ENCODE measurements around the gene CEP120.

Gene CEP120

DNA sequence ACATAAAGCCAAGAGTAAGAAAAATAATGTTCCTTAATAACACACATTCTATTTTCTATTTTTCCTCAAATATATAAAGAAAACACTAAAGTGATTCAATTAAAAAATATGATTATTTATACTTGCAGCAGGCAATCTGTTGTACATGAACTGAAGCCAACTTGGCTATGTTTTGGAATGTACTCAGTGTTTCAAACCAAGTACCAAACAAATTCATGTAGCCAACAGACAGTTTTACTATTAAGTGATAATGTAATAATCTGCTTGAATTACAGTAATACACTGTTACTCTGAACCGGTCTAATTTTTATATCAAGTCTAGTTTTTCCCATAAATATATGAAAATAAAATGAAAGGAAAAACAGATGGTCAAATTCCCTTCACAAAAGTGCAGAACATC is 58.0 kb downstream of the CEP120 start:
- Histone ChIP-seq H3K4ac (ENCODE audit: low read length) (no peak overlapping the region), H3K18ac (ENCODE audit: low read length) (no peak overlapping the region), H2BK5ac (ENCODE audit: low read length) (no peak overlapping the region), H3K79me1 (ENCODE audit: low read depth, low read length) (no peaks in the 10 kb centered on the region), H3K4me3 (ENCODE audit: low read length in 2 of 2) (no peak overlapping the region), H2BK120ac (ENCODE audit: low read depth, low read length) (no peak overlapping the region), H3K36me3 (replicated peaks in 1 of 2; ENCODE audit: control insufficient read depth in 2 of 2, insufficient read depth in 2 of 2, low read length in 2 of 2) (peaks cover 0 to 90% of the 10 kb centered on the region in 2 donors), H3K27ac (replicated peaks; ENCODE audit: low read length) (no peak overlapping the region), H3K9me3 (replicated peaks in 1 of 2; ENCODE audit: control insufficient read depth in 2 of 2, insufficient read depth in 1 of 2, low read depth in 1 of 2, low read length in 2 of 2) (no peaks in the 10 kb centered on the region), H3K14ac (ENCODE audit: low read length) (no peak overlapping the region), H2AFZ (ENCODE audit: low read length) (no peak overlapping the region), H3K27me3 (ENCODE audit: control insufficient read depth in 3 of 3, insufficient read depth in 3 of 3, low read depth in 1 of 3, low read length in 3 of 3) (no peaks in the 10 kb centered on the region), H4K8ac (ENCODE audit: low read depth, low read length) (no peak overlapping the region), H2BK12ac (ENCODE audit: low read length) (no peak overlapping the region), H2BK15ac (ENCODE audit: low read length) (no peak overlapping the region), H3K9ac (ENCODE audit: low read depth, low read length, poor library complexity) (no peak overlapping the region), H3K4me1 (ENCODE audit: control insufficient read depth in 2 of 2, insufficient read depth in 1 of 2, low read depth in 1 of 2, low read length in 2 of 2) (no peaks in the 10 kb centered on the region), H3K4me2 (ENCODE audit: insufficient read depth, low read length, poor library complexity, severe bottlenecking) (no peak overlapping the region), H2AK5ac (ENCODE audit: low read depth, low read length) (no peak overlapping the region), H4K91ac (ENCODE audit: low read depth, low read length, poor library complexity) (no peak overlapping the region), H3K23ac (ENCODE audit: low read depth, low read length, poor library complexity) (no peak overlapping the region)
- no peak for DNase-seq (ENCODE audit: low spot score)
- WGBS, 2 donors (ENCODE audit: extremely low coverage in 2 of 2, insufficient read length in 2 of 2, insufficient replicate concordance in 1 of 2): no CpG with 5 or more reads among the region's 1 CpG

DNA sequence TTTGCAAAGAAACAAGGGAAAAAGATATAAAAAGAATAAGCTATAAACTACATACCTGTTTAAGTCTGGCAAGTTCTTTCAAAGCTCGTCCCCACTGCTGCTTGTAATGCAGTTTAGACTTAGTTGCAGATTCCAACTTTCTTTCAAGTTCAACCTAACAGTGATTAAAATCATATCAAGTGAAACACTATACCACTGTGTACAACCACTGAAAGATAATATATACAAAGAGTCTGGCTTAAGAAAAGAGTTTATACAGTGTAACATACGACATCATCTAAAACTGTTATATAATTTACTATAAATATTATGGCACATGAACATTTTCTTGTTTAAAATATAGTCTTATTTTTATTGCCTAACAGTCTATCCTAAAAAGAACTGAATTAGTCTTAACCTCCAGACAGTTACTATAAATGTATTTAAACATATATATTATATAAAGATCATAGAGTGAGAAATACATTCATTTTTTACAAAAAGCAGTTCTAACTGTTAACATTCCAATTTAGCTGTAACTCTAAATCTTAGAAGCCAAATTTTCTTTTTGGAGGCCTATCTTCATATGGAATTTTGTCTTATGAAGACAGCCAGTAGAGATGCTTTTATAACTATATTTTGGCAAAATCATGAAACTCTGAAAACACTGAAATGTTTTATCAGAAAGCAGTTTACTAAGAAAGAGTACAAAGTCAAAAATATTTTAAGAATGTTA is 58.6 kb downstream of the CEP120 start:
- DNase-seq (ENCODE audit: low spot score): no peak
- Histone ChIP-seq H4K8ac (ENCODE audit: low read depth, low read length) (no peak overlapping the region), H3K4me3 (ENCODE audit: low read length in 2 of 2) (no peak overlapping the region), H3K9ac (ENCODE audit: low read depth, low read length, poor library complexity) (no peak overlapping the region), H2AK5ac (ENCODE audit: low read depth, low read length) (no peak overlapping the region), H3K4me1 (ENCODE audit: control insufficient read depth in 2 of 2, insufficient read depth in 1 of 2, low read depth in 1 of 2, low read length in 2 of 2) (no peaks in the 10 kb centered on the region), H2BK5ac (ENCODE audit: low read length) (no peak overlapping the region), H3K36me3 (replicated peaks in 1 of 2; ENCODE audit: control insufficient read depth in 2 of 2, insufficient read depth in 2 of 2, low read length in 2 of 2) (peaks cover 0 to 90% of the 10 kb centered on the region in 2 donors), H2BK12ac (ENCODE audit: low read length) (no peak overlapping the region), H2BK120ac (ENCODE audit: low read depth, low read length) (no peak overlapping the region), H3K27me3 (ENCODE audit: control insufficient read depth in 3 of 3, insufficient read depth in 3 of 3, low read depth in 1 of 3, low read length in 3 of 3) (no peaks in the 10 kb centered on the region), H2BK15ac (ENCODE audit: low read length) (no peak overlapping the region), H3K23ac (ENCODE audit: low read depth, low read length, poor library complexity) (no peak overlapping the region), H3K79me1 (ENCODE audit: low read depth, low read length) (no peaks in the 10 kb centered on the region), H2AFZ (ENCODE audit: low read length) (no peak overlapping the region), H3K18ac (ENCODE audit: low read length) (no peak overlapping the region), H3K9me3 (replicated peaks in 1 of 2; ENCODE audit: control insufficient read depth in 2 of 2, insufficient read depth in 1 of 2, low read depth in 1 of 2, low read length in 2 of 2) (no peaks in the 10 kb centered on the region), H3K14ac (ENCODE audit: low read length) (no peak overlapping the region), H3K4me2 (ENCODE audit: insufficient read depth, low read length, poor library complexity, severe bottlenecking) (no peak overlapping the region), H3K27ac (replicated peaks; ENCODE audit: low read length) (no peak overlapping the region), H4K91ac (ENCODE audit: low read depth, low read length, poor library complexity) (no peak overlapping the region), H3K4ac (ENCODE audit: low read length) (no peak overlapping the region)
- no CpG with 5 or more reads among the region's 2 CpGs for WGBS, 2 donors (ENCODE audit: extremely low coverage in 2 of 2, insufficient read length in 2 of 2, insufficient replicate concordance in 1 of 2)

- no peak overlapping the region for H3K4me3 ChIP-seq (ENCODE audit: low read length in 2 of 2)
- no peak overlapping the region for H4K91ac ChIP-seq (ENCODE audit: low read depth, low read length, poor library complexity)
- H2AFZ ChIP-seq (ENCODE audit: low read length): no peak overlapping the region
- no peak overlapping the region for H3K4ac ChIP-seq (ENCODE audit: low read length)
- no peak overlapping the region for H3K4me2 ChIP-seq (ENCODE audit: insufficient read depth, low read length, poor library complexity, severe bottlenecking)
- no peak overlapping the region for H3K27ac ChIP-seq (replicated peaks; ENCODE audit: low read length)
- H2BK120ac ChIP-seq (ENCODE audit: low read depth, low read length): no peak overlapping the region
- H2BK5ac ChIP-seq (ENCODE audit: low read length): no peak overlapping the region
- H3K27me3 ChIP-seq (ENCODE audit: control insufficient read depth in 3 of 3, insufficient read depth in 3 of 3, low read depth in 1 of 3, low read length in 3 of 3): no peaks in the 10 kb centered on the region
- no peak overlapping the region for H2AK5ac ChIP-seq (ENCODE audit: low read depth, low read length)
- DNase-seq (ENCODE audit: low spot score): no peak
- no peaks in the 10 kb centered on the region for H3K4me1 ChIP-seq (ENCODE audit: control insufficient read depth in 2 of 2, insufficient read depth in 1 of 2, low read depth in 1 of 2, low read length in 2 of 2)
- H3K23ac ChIP-seq (ENCODE audit: low read depth, low read length, poor library complexity): no peak overlapping the region
- no peak overlapping the region for H2BK15ac ChIP-seq (ENCODE audit: low read length)
- H3K79me1 ChIP-seq (ENCODE audit: low read depth, low read length): no peaks in the 10 kb centered on the region
- H3K9me3 ChIP-seq (replicated peaks in 1 of 2; ENCODE audit: control insufficient read depth in 2 of 2, insufficient read depth in 1 of 2, low read depth in 1 of 2, low read length in 2 of 2): peaks cover 0 to 11% of the 10 kb centered on the region in 2 donors
- H3K14ac ChIP-seq (ENCODE audit: low read length): no peak overlapping the region
- H3K36me3 ChIP-seq (replicated peaks in 1 of 2; ENCODE audit: control insufficient read depth in 2 of 2, insufficient read depth in 2 of 2, low read length in 2 of 2): peaks cover 3 to 79% of the 10 kb centered on the region in 2 donors
- no peak overlapping the region for H4K8ac ChIP-seq (ENCODE audit: low read depth, low read length)
- H3K9ac ChIP-seq (ENCODE audit: low read depth, low read length, poor library complexity): no peak overlapping the region
- no peak overlapping the region for H3K18ac ChIP-seq (ENCODE audit: low read length)
- no peak overlapping the region for H2BK12ac ChIP-seq (ENCODE audit: low read length)
Observed at GRCh38 chr5:123360910-123361309, 62.3 kb downstream of the CEP120 start.

- H3K79me1 ChIP-seq (ENCODE audit: low read depth, low read length): no peaks in the 10 kb centered on the region
- peaks cover 3 to 72% of the 10 kb centered on the region in 2 donors for H3K36me3 ChIP-seq (replicated peaks in 1 of 2; ENCODE audit: control insufficient read depth in 2 of 2, insufficient read depth in 2 of 2, low read length in 2 of 2)
- H3K4me2 ChIP-seq (ENCODE audit: insufficient read depth, low read length, poor library complexity, severe bottlenecking): no peak overlapping the region
- H2BK15ac ChIP-seq (ENCODE audit: low read length): no peak overlapping the region
- no peaks in the 10 kb centered on the region for H3K4me1 ChIP-seq (ENCODE audit: control insufficient read depth in 2 of 2, insufficient read depth in 1 of 2, low read depth in 1 of 2, low read length in 2 of 2)
- no peak overlapping the region for H3K14ac ChIP-seq (ENCODE audit: low read length)
- DNase-seq (ENCODE audit: low spot score): no peak
- H3K9me3 ChIP-seq (replicated peaks in 1 of 2; ENCODE audit: control insufficient read depth in 2 of 2, insufficient read depth in 1 of 2, low read depth in 1 of 2, low read length in 2 of 2): peaks cover 0 to 11% of the 10 kb centered on the region in 2 donors
- H4K8ac ChIP-seq (ENCODE audit: low read depth, low read length): no peak overlapping the region
- no peaks in the 10 kb centered on the region for H3K27me3 ChIP-seq (ENCODE audit: control insufficient read depth in 3 of 3, insufficient read depth in 3 of 3, low read depth in 1 of 3, low read length in 3 of 3)
- no peak overlapping the region for H3K23ac ChIP-seq (ENCODE audit: low read depth, low read length, poor library complexity)
- no peak overlapping the region for H2BK120ac ChIP-seq (ENCODE audit: low read depth, low read length)
- no peak overlapping the region for H3K4me3 ChIP-seq (ENCODE audit: low read length in 2 of 2)
- H3K4ac ChIP-seq (ENCODE audit: low read length): no peak overlapping the region
- no peak overlapping the region for H3K18ac ChIP-seq (ENCODE audit: low read length)
- H2AK5ac ChIP-seq (ENCODE audit: low read depth, low read length): no peak overlapping the region
- no peak overlapping the region for H3K27ac ChIP-seq (replicated peaks; ENCODE audit: low read length)
- no peak overlapping the region for H4K91ac ChIP-seq (ENCODE audit: low read depth, low read length, poor library complexity)
- no peak overlapping the region for H2BK12ac ChIP-seq (ENCODE audit: low read length)
- H2AFZ ChIP-seq (ENCODE audit: low read length): no peak overlapping the region
- H3K9ac ChIP-seq (ENCODE audit: low read depth, low read length, poor library complexity): no peak overlapping the region
- H2BK5ac ChIP-seq (ENCODE audit: low read length): no peak overlapping the region
Observed at GRCh38 chr5:123360201-123360571, 63.0 kb downstream of the CEP120 start.

Data from neuronal stem cell (in vitro differentiated cells).